Left ventricle myocardium inferior (tissue), 1 donor: ENCODE results near the gene NAV2. TPM values are rescaled to one million over a fixed set of nuclear protein-coding genes. Genes with fewer than 3 reads are reported as not detected.
"Not testable (repeated sequence)": the region's sequence is repeated elsewhere in the genome, so short reads cannot be mapped to it uniquely, and the experiment has no call there.

Source experiments
- DNase-seq: peaks from one replicate; pipeline ENCODE4 v3.0.0-alpha.2; 2020
- H3K27ac ChIP-seq: fragments of 200-600 bp; replicated peaks from 2 replicates; pipeline ENCODE4 v1.8.0; 2021
- H3K27me3 ChIP-seq: fragments of 200-600 bp; 2 replicates; pipeline ENCODE4 v1.8.0; 2021; ENCODE audit warnings: low read depth
- H3K36me3 ChIP-seq: fragments of 200-600 bp; 2 replicates; pipeline ENCODE4 v1.8.0; 2021
- H3K4me1 ChIP-seq: fragments of 200-600 bp; 2 replicates; pipeline ENCODE4 v1.8.0; 2021
- H3K4me3 ChIP-seq: fragments of 200-600 bp; 2 replicates; pipeline ENCODE4 v1.8.0; 2021; ENCODE audit warnings: mild to moderate bottlenecking, moderate library complexity
- H3K9me3 ChIP-seq: fragments of 200-600 bp; replicated peaks from 2 replicates; pipeline ENCODE4 v1.8.0; 2021
- intact Hi-C: fragments of 100-400 bp; cut with micrococcal nuclease; formaldehyde crosslinking; loops from one replicate; pipeline ENCODE4 v1.11.0; 2022
- total RNA-seq: library from RNA; stranded (reverse); fragmentation: NEBNext Ultra II Directional; extraction: Animal tissue kit (Norgen Biotek cat#: 25700); gene quantifications from one replicate; pipeline ENCODE4 v1.2.1, GENCODE V29; 2021
- TF ChIP-seq, protein P1 (sequence below): fragments of 200-600 bp; IDR thresholded peaks from 2 replicates; pipeline ENCODE4 v1.8.0; 2021; ENCODE audit warnings: antibody characterized with exemption, mild to moderate bottlenecking, borderline replicate concordance
- donor health status: DM: no; HTN: yes; CAD: no; lungs with severe emphysema.

NAV2 gene
- total RNA-seq, 1 donor from 2014 or later: 14.3 TPM

DNA sequence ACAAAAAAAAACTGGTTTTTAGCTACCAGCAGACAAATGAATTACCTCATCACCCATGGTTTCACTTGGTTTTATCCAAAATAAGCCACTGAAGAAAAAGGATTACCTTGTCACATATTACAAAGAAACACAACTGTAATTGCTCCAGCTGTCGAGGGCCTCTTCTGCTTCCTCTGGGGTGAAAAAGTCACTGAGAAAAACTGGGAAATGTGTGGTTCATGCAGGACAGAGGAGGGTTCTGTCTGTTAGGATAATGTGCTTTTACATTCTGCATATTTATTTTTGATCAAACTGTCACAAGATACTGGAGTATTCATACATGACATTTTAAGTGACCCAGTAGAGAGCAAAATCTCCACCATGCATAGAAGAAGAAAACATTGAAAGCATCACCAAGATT, 211.7 kb downstream of the NAV2 start:
- Histone ChIP-seq H3K4me3 (no peak overlapping the region), H3K4me1 (peaks cover 12% of the 10 kb centered on the region), H3K27ac (no peak overlapping the region), H3K9me3 (no peaks in the 10 kb centered on the region), H3K27me3 (no peaks in the 10 kb centered on the region), H3K36me3 (no peaks in the 10 kb centered on the region)
- intact Hi-C loops: no loop called here
- TF ChIP-seq, protein P1, sequence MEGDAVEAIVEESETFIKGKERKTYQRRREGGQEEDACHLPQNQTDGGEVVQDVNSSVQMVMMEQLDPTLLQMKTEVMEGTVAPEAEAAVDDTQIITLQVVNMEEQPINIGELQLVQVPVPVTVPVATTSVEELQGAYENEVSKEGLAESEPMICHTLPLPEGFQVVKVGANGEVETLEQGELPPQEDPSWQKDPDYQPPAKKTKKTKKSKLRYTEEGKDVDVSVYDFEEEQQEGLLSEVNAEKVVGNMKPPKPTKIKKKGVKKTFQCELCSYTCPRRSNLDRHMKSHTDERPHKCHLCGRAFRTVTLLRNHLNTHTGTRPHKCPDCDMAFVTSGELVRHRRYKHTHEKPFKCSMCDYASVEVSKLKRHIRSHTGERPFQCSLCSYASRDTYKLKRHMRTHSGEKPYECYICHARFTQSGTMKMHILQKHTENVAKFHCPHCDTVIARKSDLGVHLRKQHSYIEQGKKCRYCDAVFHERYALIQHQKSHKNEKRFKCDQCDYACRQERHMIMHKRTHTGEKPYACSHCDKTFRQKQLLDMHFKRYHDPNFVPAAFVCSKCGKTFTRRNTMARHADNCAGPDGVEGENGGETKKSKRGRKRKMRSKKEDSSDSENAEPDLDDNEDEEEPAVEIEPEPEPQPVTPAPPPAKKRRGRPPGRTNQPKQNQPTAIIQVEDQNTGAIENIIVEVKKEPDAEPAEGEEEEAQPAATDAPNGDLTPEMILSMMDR: no peak
- DNase-seq: no peak

GRCh38 chr11:19924716-19925115, 212.1 kb downstream of the NAV2 start:
- no peak overlapping the region for H3K27ac ChIP-seq
- H3K9me3 ChIP-seq: no peaks in the 10 kb centered on the region
- intact Hi-C loops: no loop called here
- TF ChIP-seq, protein P1: no peak
- no peaks in the 10 kb centered on the region for H3K27me3 ChIP-seq
- peaks cover 8% of the 10 kb centered on the region for H3K4me1 ChIP-seq
- DNase-seq: no peak
- no peaks in the 10 kb centered on the region for H3K36me3 ChIP-seq
- H3K4me3 ChIP-seq: no peak overlapping the region

DNA sequence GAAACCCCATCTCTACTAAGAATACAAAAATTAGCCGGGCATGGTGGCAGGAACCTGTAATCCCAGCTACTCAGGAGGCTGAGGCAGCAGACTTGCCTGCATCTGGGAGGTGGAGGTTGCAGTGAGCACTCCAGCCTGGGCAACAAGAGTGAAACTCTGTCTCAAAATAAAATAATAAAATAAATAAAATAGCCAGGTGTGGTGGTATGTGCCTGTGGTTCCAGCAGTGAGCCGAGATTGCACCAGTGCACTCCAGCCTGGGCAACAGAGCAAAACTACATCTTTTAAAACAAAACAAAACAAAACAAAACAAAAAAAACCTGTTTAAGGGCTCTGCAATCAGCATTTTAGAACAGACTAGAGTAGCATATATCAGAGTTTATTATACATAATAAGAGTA, 214.8 kb downstream of the NAV2 start:
- H3K36me3 ChIP-seq, H3K4me1 ChIP-seq, H3K27ac ChIP-seq, H3K9me3 ChIP-seq, H3K27me3 ChIP-seq, DNase-seq, H3K4me3 ChIP-seq, intact Hi-C loops: not testable (repeated sequence)

GRCh38 chr11:19929147-19929546, 216.5 kb downstream of the NAV2 start:
- TF ChIP-seq, protein P1: no peak
- peaks cover 13% of the 10 kb centered on the region for H3K36me3 ChIP-seq
- H3K4me1 ChIP-seq: peaks cover 10% of the 10 kb centered on the region

DNA sequence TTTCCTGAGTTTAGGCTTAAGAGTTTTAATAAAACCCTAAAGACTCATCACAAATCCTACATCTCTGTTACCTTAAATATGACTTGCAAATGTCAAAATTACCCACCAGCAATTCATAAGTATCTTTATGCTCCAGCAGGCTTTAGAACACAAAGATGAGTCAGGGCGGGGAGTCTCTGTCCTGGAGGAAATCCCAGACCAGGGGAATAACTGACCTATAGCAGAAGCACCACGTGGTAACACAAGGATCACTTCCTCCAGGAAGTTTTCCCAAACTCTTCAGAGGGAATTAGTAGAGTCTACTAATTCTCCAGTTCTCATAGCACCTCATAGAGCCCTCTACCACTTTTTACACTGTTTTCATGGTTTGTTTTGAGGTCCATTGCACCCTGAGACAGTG, 217.0 kb downstream of the NAV2 start:
- TF ChIP-seq, protein P1: no peak
- DNase-seq: no peak
- no peak overlapping the region for H3K4me3 ChIP-seq
- peaks cover 18% of the 10 kb centered on the region for H3K36me3 ChIP-seq
- peaks cover 10% of the 10 kb centered on the region for H3K4me1 ChIP-seq
- H3K9me3 ChIP-seq: no peaks in the 10 kb centered on the region
- intact Hi-C loops: no loop called here
- H3K27me3 ChIP-seq: no peaks in the 10 kb centered on the region
- no peak overlapping the region for H3K27ac ChIP-seq

More at GRCh38 chr11:19929147-19929546, 216.5 kb downstream of the NAV2 start:
- no peak overlapping the region for H3K4me3 ChIP-seq
- H3K9me3 ChIP-seq: no peaks in the 10 kb centered on the region
- H3K27me3 ChIP-seq: no peaks in the 10 kb centered on the region
- DNase-seq: no peak
- no peak overlapping the region for H3K27ac ChIP-seq
- intact Hi-C loops: no loop called here

DNA sequence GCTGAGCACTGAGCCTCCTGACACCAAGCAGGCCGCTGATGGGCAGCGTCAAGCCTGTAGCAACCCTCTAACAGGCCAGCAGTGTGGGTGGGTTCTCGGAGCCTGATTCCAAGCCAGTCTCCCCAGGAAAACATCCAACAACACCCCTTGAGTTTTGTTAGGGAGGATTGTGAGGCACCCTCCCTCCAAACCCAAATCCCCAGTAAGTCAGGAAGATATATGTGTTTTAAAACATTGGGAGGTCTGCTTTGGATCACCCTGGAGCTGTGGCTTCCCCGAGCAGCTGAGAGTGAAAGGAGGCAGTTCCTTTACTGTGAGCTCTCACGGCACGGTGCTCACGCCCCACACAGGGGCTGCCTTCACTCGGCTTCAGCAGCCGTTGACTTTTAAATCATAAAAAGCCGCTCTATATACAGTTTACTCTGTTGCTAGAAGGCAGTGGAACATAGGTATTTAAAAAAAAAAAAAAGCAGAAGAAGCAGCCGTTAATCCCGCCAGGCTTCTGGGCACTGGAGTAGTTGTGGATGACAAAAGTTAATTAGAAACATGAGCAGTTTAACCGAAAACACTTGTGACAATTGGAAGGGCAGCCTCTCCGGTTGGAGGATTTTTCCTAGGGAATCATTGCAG, 218.6 kb downstream of the NAV2 start:
- no peaks in the 10 kb centered on the region for H3K27me3 ChIP-seq
- H3K4me1 ChIP-seq: peaks cover 20% of the 10 kb centered on the region
- H3K9me3 ChIP-seq: no peaks in the 10 kb centered on the region
- DNase-seq: no peak
- H3K36me3 ChIP-seq: peaks cover 19% of the 10 kb centered on the region
- TF ChIP-seq, protein P1: no peak
- no peak overlapping the region for H3K4me3 ChIP-seq
- no peak overlapping the region for H3K27ac ChIP-seq
- intact Hi-C loops: no loop called here
